SK-N-SH (cell line): ENCODE data around the gene PHC3. TPM values are rescaled to one million over a fixed set of nuclear protein-coding genes. Genes with fewer than 3 reads are reported as not detected.

ENCODE experiments used
- CTCF ChIA-PET: fragments of 300-600, 350-600 bp; formaldehyde crosslinking; extraction: SDS; loops from one replicate; lab custom pipeline; 2021; lab: Yijun Ruan, JAX
- POLR2A ChIA-PET: fragments of 350-600 bp; sonication (Branson Sonifier 250); formaldehyde crosslinking; extraction: SDS; loops from one replicate; lab custom pipeline; 2020; ENCODE audit warnings: antibody characterized with exemption, inconsistent platforms; lab: Yijun Ruan, JAX
- DNase-seq: peaks from one replicate; pipeline ENCODE4 v3.0.0; 2012
- H2AFZ ChIP-seq: fragments of 200-600 bp; sonication (generic); 2 replicates; pipeline ENCODE4 v1.8.1; 2016; ENCODE audit warnings: antibody characterized with exemption, mild to moderate bottlenecking, low read depth
- H3F3A ChIP-seq: fragments of 200-600 bp; sonication (generic); replicated peaks from 2 replicates; pipeline ENCODE3; 2016; ENCODE audit warnings: antibody characterized with exemption, mild to moderate bottlenecking; ENCODE audit not compliant: insufficient read depth
- H3K27ac ChIP-seq, 2 experiments: fragments of 200-500 bp in 1 of 2; fragments of 200-600 bp in 1 of 2; sonication (Bioruptor generic) in 1 of 2; sonication (generic), shearing (Covaris generic) in 1 of 2; 2 replicates each; pipeline versions ENCODE4 v1.5.1 to v1.6.1; 2014 to 2016; ENCODE audit warnings: low read depth in 2 of 2, inconsistent platforms in 1 of 2, low read length in 1 of 2, mild to moderate bottlenecking in 1 of 2, mixed read lengths in 1 of 2
- H3K27me3 ChIP-seq: fragments of 200-600 bp; sonication (generic), shearing (Covaris generic); 2 replicates; pipeline ENCODE4 v1.6.1; 2016; ENCODE audit warnings: mixed run types; ENCODE audit not compliant: insufficient read depth
- H3K36me3 ChIP-seq, 2 experiments: fragments of 200-500 bp in 1 of 2; fragments of 200-600 bp in 1 of 2; sonication (Bioruptor generic) in 1 of 2; sonication (generic) in 1 of 2; replicated peaks in 1 of 2; 2 replicates each; pipeline versions ENCODE3 to v1.5.1; 2014 to 2016; ENCODE audit warnings: low read length in 1 of 2, mild to moderate bottlenecking in 1 of 2; ENCODE audit not compliant: insufficient read depth in 2 of 2, control insufficient read depth in 1 of 2
- H3K4me1 ChIP-seq, 2 experiments: fragments of 200-500 bp in 1 of 2; fragments of 200-600 bp in 1 of 2; sonication (Bioruptor generic) in 1 of 2; sonication (generic), shearing (Covaris generic) in 1 of 2; 2 replicates each; pipeline versions ENCODE4 v1.5.1 to v1.6.1; 2014 to 2016; ENCODE audit warnings: low read depth in 1 of 2, low read length in 1 of 2, mixed run types in 1 of 2; ENCODE audit not compliant: insufficient read depth in 2 of 2, control insufficient read depth in 1 of 2
- H3K4me2 ChIP-seq: fragments of 200-600 bp; sonication (generic), shearing (Covaris generic); 2 replicates; pipeline ENCODE4 v1.6.1; 2017; ENCODE audit warnings: mixed run types
- H3K4me3 ChIP-seq, 2 experiments: fragments of 200-500 bp in 1 of 2; fragments of 200-600 bp in 1 of 2; sonication (Bioruptor generic) in 1 of 2; sonication (generic), shearing (Covaris generic) in 1 of 2; 2 replicates each; pipeline versions ENCODE4 v1.5.1 to v1.8.1; 2014 to 2016; ENCODE audit warnings: low read depth in 2 of 2, inconsistent platforms in 1 of 2, low read length in 1 of 2, mild to moderate bottlenecking in 1 of 2, mixed read lengths in 1 of 2, moderate library complexity in 1 of 2
- H3K79me2 ChIP-seq: fragments of 200-600 bp; sonication (generic); 2 replicates; pipeline ENCODE4 v1.8.1; 2017; ENCODE audit warnings: mild to moderate bottlenecking; ENCODE audit not compliant: insufficient read depth
- H3K9ac ChIP-seq: fragments of 200-600 bp; sonication (generic); 2 replicates; pipeline ENCODE4 v1.6.1; 2017; ENCODE audit warnings: mixed run types
- H3K9me2 ChIP-seq: fragments of 200-600 bp; sonication (generic); 2 replicates; pipeline ENCODE4 v1.6.1; 2017; ENCODE audit warnings: mixed run types
- H3K9me3 ChIP-seq: fragments of 200-600 bp; sonication (generic); 2 replicates; pipeline ENCODE4 v1.6.1; 2017; ENCODE audit warnings: mixed run types, mild to moderate bottlenecking, moderate library complexity
- H4K20me1 ChIP-seq: fragments of 200-600 bp; sonication (generic); 2 replicates; pipeline ENCODE4 v1.6.1; 2017; ENCODE audit warnings: mild to moderate bottlenecking, mixed run types; ENCODE audit not compliant: insufficient read depth
- EP300 ChIP-seq, 2 experiments: IDR thresholded peaks; 2 replicates each; pipeline versions ENCODE4 v1.4.0 to v1.6.1; 2012; ENCODE audit warnings: borderline replicate concordance in 1 of 2, low read depth in 1 of 2, low read length in 1 of 2
- FOSL2 ChIP-seq: IDR thresholded peaks from 2 replicates; pipeline ENCODE4 v1.4.0; 2012; ENCODE audit warnings: low read depth, mild to moderate bottlenecking, moderate library complexity, borderline replicate concordance
- FOXJ3 ChIP-seq: sonication (generic); formaldehyde crosslinking; IDR thresholded peaks from 2 replicates; pipeline ENCODE4 v1.5.1; 2020; ENCODE audit warnings: mild to moderate bottlenecking, missing genetic modification reagents
- FOXM1 ChIP-seq: IDR thresholded peaks from 2 replicates; pipeline ENCODE4 v1.4.0; 2012; ENCODE audit warnings: low read depth, mild to moderate bottlenecking
- GABPA ChIP-seq: IDR thresholded peaks from 2 replicates; pipeline ENCODE4 v1.4.0; 2012; ENCODE audit warnings: low read depth, mild to moderate bottlenecking
- JUND ChIP-seq: IDR thresholded peaks from 2 replicates; pipeline ENCODE4 v1.4.0; 2012
- MAX ChIP-seq: IDR thresholded peaks from 2 replicates; pipeline ENCODE4 v1.4.0; 2012; ENCODE audit warnings: low read depth
- MXI1 ChIP-seq: IDR thresholded peaks from 2 replicates; pipeline ENCODE4 v1.6.1; 2012; ENCODE audit warnings: mild to moderate bottlenecking, low read depth, low read length, improper control_type of control experiment
- NRF1 ChIP-seq: IDR thresholded peaks from 2 replicates; pipeline ENCODE4 v1.6.1; 2012; ENCODE audit warnings: low read depth, mild to moderate bottlenecking, low read length
- PBX3 ChIP-seq: IDR thresholded peaks from 2 replicates; pipeline ENCODE4; 2012
- RAD21 ChIP-seq: IDR thresholded peaks from 2 replicates; pipeline ENCODE4 v1.6.1; 2012; ENCODE audit warnings: mild to moderate bottlenecking, low read length
- RCOR1 ChIP-seq: fragments of 150-350 bp; IDR thresholded peaks from 2 replicates; pipeline ENCODE4 v1.6.1; 2017; ENCODE audit warnings: antibody characterized with exemption, low read length
- RFX5 ChIP-seq: IDR thresholded peaks from 2 replicates; pipeline ENCODE4 v1.6.1; 2012; ENCODE audit warnings: mild to moderate bottlenecking, improper control_type of control experiment, low read length
- SMC3 ChIP-seq: IDR thresholded peaks from 2 replicates; pipeline ENCODE4 v1.6.1; 2012; ENCODE audit warnings: low read depth, low read length, improper control_type of control experiment
- TAF1 ChIP-seq: IDR thresholded peaks from 2 replicates; pipeline ENCODE4 v1.6.1; 2012; ENCODE audit warnings: low read depth, mild to moderate bottlenecking, low read length, moderate library complexity, borderline replicate concordance
- USF1 ChIP-seq: IDR thresholded peaks from 2 replicates; pipeline ENCODE4 v1.4.0; 2012; ENCODE audit warnings: low read depth, borderline replicate concordance
- ZBTB33 ChIP-seq: IDR thresholded peaks from 2 replicates; pipeline ENCODE4 v1.4.0; 2012; ENCODE audit warnings: low read depth, borderline replicate concordance
- WGBS: methylation state at CpG from one replicate; pipeline ENCODE4 v1.1.6; 2017; ENCODE audit warnings: low lambda C conversion rate; 5-methylcytosine and 5-hydroxymethylcytosine counted together
- polyA plus RNA-seq, 3 experiments: library from polyadenylated mRNA; depleted of rRNA; stranded (reverse); fragments of >200 nt; gene quantifications; 2 replicates each; pipeline ENCODE4 v1.2.3, GENCODE V29; 2012

PHC3 gene
- polyA plus RNA-seq, 1 of the 3 experiments (the other 2 are of a cell fraction) = 9.2 TPM

- TF ChIP-seq FOXM1 (no peak), USF1 (no peak), ZBTB33 (no peak), RFX5 (no peak), TAF1 (no peak), PBX3 (no peak), NRF1 (no peak), FOSL2 (no peak), MXI1 (no peak), RCOR1 (no peak), RAD21 (no peak), MAX (no peak), FOXJ3 (CRISPR knock-in tag) (no peak), SMC3 (no peak), EP300 (IDR thresholded peaks at IDR 0.05; ENCODE audit: borderline replicate concordance in 1 of 2, low read depth in 1 of 2, low read length in 1 of 2) (no peak), JUND (no peak), GABPA (no peak)
- TF ChIP-seq, all 33 proteins: peak for 0
- DNase-seq = no peak
Observed at GRCh38 chr3:170205302-170205701, 23.8 kb upstream of the PHC3 start.

More at GRCh38 chr3:170205302-170205701, 23.8 kb upstream of the PHC3 start:
- no peaks in the 10 kb centered on the region for H4K20me1 ChIP-seq
- H2AFZ ChIP-seq = no peak overlapping the region
- H3K36me3 ChIP-seq = no peaks in the 10 kb centered on the region
- no peak overlapping the region for H3K27ac ChIP-seq
- H3K9ac ChIP-seq = no peak overlapping the region
- H3K27me3 ChIP-seq = no peaks in the 10 kb centered on the region
- no peaks in the 10 kb centered on the region for H3K79me2 ChIP-seq
- H3F3A ChIP-seq = no peaks in the 10 kb centered on the region
- H3K4me3 ChIP-seq = no peak overlapping the region
- no peak overlapping the region for H3K4me2 ChIP-seq
- POLR2A ChIA-PET = no interaction called here
- 74% methylated on average over 2 of the region's 2 CpGs for WGBS
- H3K9me2 ChIP-seq = no peaks in the 10 kb centered on the region
- H3K4me1 ChIP-seq = no peaks in the 10 kb centered on the region
- H3K9me3 ChIP-seq = no peaks in the 10 kb centered on the region
- CTCF ChIA-PET = no interaction called here
